Thyroid gland (tissue), 4 donors: Measurements from ENCODE around the gene MTFMT. TPM values are rescaled to one million over a fixed set of nuclear protein-coding genes. Genes with fewer than 3 reads are reported as not detected.

Experiments used
- DNase-seq, 2 donors: peaks; one replicate each; pipeline ENCODE4 v3.0.0-alpha.2; 2019
- H3K27ac ChIP-seq, 3 donors: fragments of 200-600 bp; sonication (generic); 1 replicate in 2 of 3; 2 replicates in 1 of 3; pipeline ENCODE4 v1.5.1; 2016 to 2019; ENCODE audit warnings: mild to moderate bottlenecking in 1 of 3, moderate library complexity in 1 of 3
- H3K27me3 ChIP-seq: fragments of 200-600 bp; sonication (generic); one replicate; pipeline ENCODE4 v1.5.1; 2019
- H3K36me3 ChIP-seq, 2 donors: fragments of 200-600 bp; sonication (generic); one replicate each; pipeline ENCODE4 v1.5.1; 2016 to 2019
- H3K4me1 ChIP-seq, 2 donors: fragments of 200-600 bp; sonication (generic); one replicate each; pipeline ENCODE4 v1.5.1; 2017 to 2019
- H3K4me3 ChIP-seq, 3 donors: fragments of 200-600 bp; sonication (generic); replicated peaks in 1 of 3; 1 replicate in 2 of 3; 2 replicates in 1 of 3; pipeline ENCODE4 v1.5.1; 2016; ENCODE audit warnings: mild to moderate bottlenecking in 1 of 3
- H3K9me3 ChIP-seq: fragments of 200-600 bp; sonication (generic); one replicate; pipeline ENCODE4 v1.5.1; 2017
- CTCF ChIP-seq, 6 experiments: fragments of 200-600 bp in 3 of 6; fragments of 450-650 bp in 3 of 6; sonication (generic) in 3 of 6; IDR thresholded peaks; one replicate each; pipeline ENCODE4 v1.5.1; 2016 to 2019; ENCODE audit warnings: antibody characterized with exemption in 6 of 6, mild to moderate bottlenecking in 2 of 6, inconsistent platforms in 1 of 6, moderate library complexity in 1 of 6
- POLR2A ChIP-seq, 2 donors: fragments of 450-650 bp; IDR thresholded peaks; one replicate each; pipeline ENCODE4 v1.6.1; 2017; ENCODE audit warnings: antibody characterized with exemption in 2 of 2, mild to moderate bottlenecking in 2 of 2, moderate library complexity in 1 of 2
- WGBS, 2 donors: methylation state at CpG; one replicate each; pipeline ENCODE4 v1.1.5; 2017; 5-methylcytosine and 5-hydroxymethylcytosine counted together
- intact Hi-C: fragments of 100-400 bp; cut with DNase I; formaldehyde crosslinking; loops from one replicate; pipeline ENCODE4 v1.15.1; 2023
- total RNA-seq, 4 donors: library from RNA; depleted of rRNA; stranded (reverse); fragments of >200 nt; gene quantifications; one replicate each; pipeline ENCODE4 v1.2.3, GENCODE V29; 2016

Gene MTFMT
- total RNA-seq, 4 donors from 2014 or later: 20.7 to 31.6 (median 27.1) TPM

- intact Hi-C loops: no loop called here
- Histone ChIP-seq H3K36me3 (no peaks in the 10 kb centered on the region), H3K27me3 (no peaks in the 10 kb centered on the region), H3K9me3 (no peaks in the 10 kb centered on the region), H3K4me3 (no peak overlapping the region), H3K27ac (peak overlapping the region in 2 of 3 donors; percentile 11 to 69), H3K4me1 (peaks cover 15 to 44% of the 10 kb centered on the region in 2 donors)
- TF ChIP-seq CTCF (IDR thresholded peaks at IDR 0.05): no peak
- TF ChIP-seq POLR2A (IDR thresholded peaks at IDR 0.05): no peak
- WGBS, 2 donors: 67 to 86% methylated on average over 3 of the region's 3 CpGs
- no peak for DNase-seq
These were observed 39.0 kb upstream of the MTFMT start for GRCh38 chr15:65068403-65068788.

GRCh38 chr15:65067645-65068402, 38.4 kb upstream of the MTFMT start, which contains the start of gene RASL12:
Gene RASL12, minus strand, starts transcription at chr15:65067991. Its CDS starts 156 bp downstream, at chr15:65067835.
- Histone ChIP-seq H3K27ac (peak within 1 kb of the TSS in 2 of 3 donors; percentile 11 to 69), H3K4me3 (peak within 1 kb of the TSS in 2 of 3 donors; percentile 2 to 34), H3K4me1 (peaks cover 15 to 44% of the 10 kb centered on the region in 2 donors), H3K36me3 (no peaks in the 10 kb centered on the region), H3K27me3 (no peaks in the 10 kb centered on the region), H3K9me3 (no peaks in the 10 kb centered on the region)
- no peak for TF ChIP-seq POLR2A (IDR thresholded peaks at IDR 0.05)
- no peak for TF ChIP-seq CTCF (IDR thresholded peaks at IDR 0.05)
- intact Hi-C loops: no loop called here
- 8 to 16% methylated on average over 18 of the region's 66 CpGs for WGBS, 2 donors
- DNase-seq: no peak

- WGBS, 2 donors: 30 to 32% methylated on average over 8 of the region's 8 CpGs
- Histone ChIP-seq H3K36me3 (no peaks in the 10 kb centered on the region), H3K27me3 (no peaks in the 10 kb centered on the region), H3K4me3 (peak overlapping the region in 2 of 3 donors; percentile 2 to 34), H3K27ac (peak overlapping the region in 2 of 3 donors; percentile 11 to 69), H3K9me3 (no peaks in the 10 kb centered on the region), H3K4me1 (peaks cover 15 to 42% of the 10 kb centered on the region in 2 donors)
- DNase-seq: no peak
- TF ChIP-seq CTCF (IDR thresholded peaks at IDR 0.05) (no peak), POLR2A (IDR thresholded peaks at IDR 0.05) (no peak)
- intact Hi-C loops: no loop called here
These were observed 37.8 kb upstream of the MTFMT start for GRCh38 chr15:65067317-65067644.

GRCh38 chr15:65066635-65067316, 37.3 kb upstream of the MTFMT start:
- H3K36me3 ChIP-seq: no peaks in the 10 kb centered on the region
- no peak for DNase-seq
- H3K9me3 ChIP-seq: no peaks in the 10 kb centered on the region
- intact Hi-C loops: no loop called here
- H3K27ac ChIP-seq: peak overlapping the region in 2 of 3 donors; percentile 11 to 69
- TF ChIP-seq POLR2A (IDR thresholded peaks at IDR 0.05): no peak
- TF ChIP-seq CTCF (IDR thresholded peaks at IDR 0.05): no peak
- no peaks in the 10 kb centered on the region for H3K27me3 ChIP-seq
- 51 to 56% methylated on average over 9 of the region's 9 CpGs for WGBS, 2 donors
- H3K4me3 ChIP-seq: peak overlapping the region in 1 of 3 donors; percentile 34
- H3K4me1 ChIP-seq: peaks cover 12 to 36% of the 10 kb centered on the region in 2 donors
